H9 (cell line): ENCODE measurements around the gene TNIK. TPM values are rescaled to one million over a fixed set of nuclear protein-coding genes. Genes with fewer than 3 reads are reported as not detected.

ENCODE experiments used
- DNase-seq: peaks from one replicate; pipeline ENCODE4 v3.0.0-alpha.2; 2017
- H2AFZ ChIP-seq: one replicate; pipeline ENCODE4 v1.6.1; 2013; ENCODE audit warnings: mild to moderate bottlenecking, low read length, control low read depth, moderate library complexity
- H2AK5ac ChIP-seq: 2 replicates; pipeline ENCODE4 v1.6.1; 2013; ENCODE audit warnings: low read length, control low read depth, mixed read lengths; ENCODE audit not compliant: insufficient read length
- H2BK120ac ChIP-seq: one replicate; pipeline ENCODE4 v1.6.1; 2013; ENCODE audit warnings: low read depth, mild to moderate bottlenecking, low read length, control low read depth, inconsistent platforms; ENCODE audit not compliant: poor library complexity, severe bottlenecking
- H2BK12ac ChIP-seq: 2 replicates; pipeline ENCODE4 v1.6.1; 2013; ENCODE audit warnings: low read length, control low read depth, mixed read lengths, low read depth; ENCODE audit not compliant: insufficient read length
- H2BK15ac ChIP-seq: 2 replicates; pipeline ENCODE4 v1.6.1; 2013; ENCODE audit warnings: low read depth, low read length, control low read depth
- H2BK20ac ChIP-seq: one replicate; pipeline ENCODE4 v1.6.1; 2013; ENCODE audit warnings: low read depth, mild to moderate bottlenecking, low read length, control low read depth, inconsistent platforms; ENCODE audit not compliant: poor library complexity, severe bottlenecking
- H2BK5ac ChIP-seq: 2 replicates; pipeline ENCODE4 v1.6.1; 2013; ENCODE audit warnings: low read length, control low read depth, mixed read lengths; ENCODE audit not compliant: insufficient read length
- H3K14ac ChIP-seq: 2 replicates; pipeline ENCODE4 v1.6.1; 2013; ENCODE audit warnings: low read length, control low read depth; ENCODE audit not compliant: insufficient read depth
- H3K18ac ChIP-seq: 2 replicates; pipeline ENCODE4 v1.6.1; 2013; ENCODE audit warnings: low read depth, mild to moderate bottlenecking, mixed read lengths, low read length, control low read depth; ENCODE audit not compliant: insufficient read length
- H3K23ac ChIP-seq: 2 replicates; pipeline ENCODE4 v1.6.1; 2013; ENCODE audit warnings: low read length, control low read depth, mixed read lengths, low read depth; ENCODE audit not compliant: insufficient read length
- H3K23me2 ChIP-seq: 2 replicates; pipeline ENCODE4 v1.6.1; 2013; ENCODE audit warnings: low read depth, mild to moderate bottlenecking, mixed read lengths, low read length, control low read depth; ENCODE audit not compliant: insufficient read length, poor library complexity, severe bottlenecking
- H3K27ac ChIP-seq: 2 replicates; pipeline ENCODE4 v1.5.1; 2013; ENCODE audit warnings: low read length, control low read depth, mixed read lengths, low read depth; ENCODE audit not compliant: insufficient read length
- H3K27me3 ChIP-seq: 2 replicates; pipeline ENCODE4 v1.6.1; 2013; ENCODE audit warnings: low read length, control low read depth, inconsistent platforms; ENCODE audit not compliant: insufficient read depth
- H3K4ac ChIP-seq: 2 replicates; pipeline ENCODE4 v1.6.1; 2013; ENCODE audit warnings: low read depth, mild to moderate bottlenecking, control low read depth, inconsistent platforms, low read length, moderate library complexity
- H3K4me1 ChIP-seq: 2 replicates; pipeline ENCODE4 v1.6.1; 2013; ENCODE audit warnings: low read length, control low read depth, inconsistent platforms; ENCODE audit not compliant: insufficient read depth
- H3K4me2 ChIP-seq: 2 replicates; pipeline ENCODE4 v1.6.1; 2013; ENCODE audit warnings: low read length, control low read depth, mixed read lengths; ENCODE audit not compliant: insufficient read length, insufficient read depth
- H3K56ac ChIP-seq: 2 replicates; pipeline ENCODE4 v1.6.1; 2013; ENCODE audit warnings: low read depth, mild to moderate bottlenecking, mixed read lengths, low read length, control low read depth; ENCODE audit not compliant: insufficient read length
- H3K79me1 ChIP-seq: 2 replicates; pipeline ENCODE4 v1.6.1; 2013; ENCODE audit warnings: low read depth, mild to moderate bottlenecking, moderate library complexity, low read length, control low read depth, inconsistent platforms; ENCODE audit not compliant: insufficient read depth, poor library complexity, severe bottlenecking
- H3K79me2 ChIP-seq: 2 replicates; pipeline ENCODE4 v1.6.1; 2013; ENCODE audit warnings: low read length, control low read depth, inconsistent platforms; ENCODE audit not compliant: insufficient read depth
- H3K9ac ChIP-seq: 2 replicates; pipeline ENCODE4 v1.6.1; 2013; ENCODE audit warnings: low read length, control low read depth, mixed read lengths; ENCODE audit not compliant: insufficient read length; ENCODE audit errors: extremely low read depth
- H3K9me3 ChIP-seq: one replicate; pipeline ENCODE4 v1.6.1; 2013; ENCODE audit warnings: low read depth, low read length, inconsistent platforms; ENCODE audit not compliant: control insufficient read depth
- H3T11ph ChIP-seq: one replicate; pipeline ENCODE4 v1.6.1; 2013; ENCODE audit warnings: mild to moderate bottlenecking, low read length, control low read depth, inconsistent platforms
- H4K20me1 ChIP-seq: one replicate; pipeline ENCODE4 v1.6.1; 2013; ENCODE audit not compliant: control insufficient read depth, insufficient read length, insufficient read depth
- H4K5ac ChIP-seq: 2 replicates; pipeline ENCODE4 v1.6.1; 2013; ENCODE audit warnings: low read depth, mild to moderate bottlenecking, mixed read lengths, low read length, control low read depth; ENCODE audit not compliant: insufficient read length
- H4K8ac ChIP-seq: replicated peaks from 2 replicates; pipeline ENCODE4 v1.6.1; 2013; ENCODE audit warnings: low read length, control low read depth, mixed read lengths, low read depth; ENCODE audit not compliant: insufficient read length
- H4K91ac ChIP-seq: 2 replicates; pipeline ENCODE4 v1.6.1; 2013; ENCODE audit warnings: low read depth, mild to moderate bottlenecking, moderate library complexity, mixed read lengths, low read length, control low read depth; ENCODE audit not compliant: insufficient read length
- H3K27ac Mint-ChIP-seq, 3 experiments: 2 replicates in 2 of 3; 3 replicates in 1 of 3; pipeline ENCODE4 v1.8.0; 2020 to 2021; ENCODE audit warnings: mixed read lengths in 3 of 3, mild to moderate bottlenecking in 1 of 3, moderate library complexity in 1 of 3
- H3K27me3 Mint-ChIP-seq: 2 replicates; pipeline ENCODE4 v1.8.0; 2021; ENCODE audit warnings: low read depth, mild to moderate bottlenecking, moderate library complexity, mixed read lengths
- H3K36me3 Mint-ChIP-seq, 3 experiments: 2 replicates in 2 of 3; 3 replicates in 1 of 3; pipeline ENCODE4 v1.8.0; 2020 to 2021; ENCODE audit warnings: low read depth in 3 of 3, mixed read lengths in 3 of 3; ENCODE audit not compliant: insufficient read depth in 1 of 3
- H3K4me1 Mint-ChIP-seq, 2 experiments: 2 replicates each; pipeline ENCODE4 v1.8.0; 2020; ENCODE audit warnings: mixed read lengths in 2 of 2
- H3K4me3 Mint-ChIP-seq, 2 experiments: 2 replicates in 1 of 2; 3 replicates in 1 of 2; pipeline ENCODE4 v1.8.0; 2020 to 2021; ENCODE audit warnings: mild to moderate bottlenecking in 2 of 2, mixed read lengths in 2 of 2, moderate library complexity in 1 of 2
- H3K9me3 Mint-ChIP-seq, 2 experiments: 2 replicates in 1 of 2; 3 replicates in 1 of 2; pipeline ENCODE4 v1.8.0; 2020; ENCODE audit warnings: mild to moderate bottlenecking in 2 of 2, mixed read lengths in 2 of 2, moderate library complexity in 1 of 2
- WGBS: extraction: QIAGEN DNeasy Blood & Tissue Kit; methylation state at CpG from one replicate; pipeline ENCODE4 v1.1.7; 2013; ENCODE audit warnings: missing lambda C conversion rate, low lambda C conversion rate, mixed read lengths; ENCODE audit not compliant: insufficient read length; ENCODE audit errors: extremely low coverage; 5-methylcytosine and 5-hydroxymethylcytosine counted together
- total RNA-seq: library from RNA; stranded (reverse); gene quantifications from 2 replicates; pipeline ENCODE4 v1.2.1, GENCODE V29; 2021
- TF ChIP-seq, protein P1 (sequence below): fragments of 200-600 bp; sonication (generic); conservative IDR thresholded peaks from 3 replicates; pipeline ENCODE4 v1.8.0; 2021; ENCODE audit warnings: antibody characterized with exemption, mild to moderate bottlenecking

Gene TNIK
- total RNA-seq, 1 experiment from 2014 or later, result 15.9 TPM

DNA sequence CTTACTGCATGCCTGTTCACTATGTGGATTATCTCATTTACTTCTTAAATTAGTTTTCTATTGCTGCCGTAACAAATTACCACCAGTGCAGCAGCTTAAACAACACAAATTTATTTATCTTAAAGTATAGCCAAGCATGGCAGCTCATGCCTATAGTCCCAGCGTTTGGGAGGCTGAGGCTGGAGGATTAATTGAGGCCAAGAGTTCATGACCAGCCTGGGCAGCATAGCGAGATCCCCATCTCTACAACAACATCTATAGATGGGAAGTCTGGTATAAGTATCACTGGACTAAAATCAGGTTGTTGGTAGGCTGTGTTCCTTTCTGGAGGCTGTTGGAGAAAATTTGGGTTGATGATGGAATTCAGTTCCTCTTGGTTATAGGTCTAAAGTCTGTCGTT is 438.8 kb downstream of the TNIK start:
- Histone ChIP-seq H3K23ac (no peak overlapping the region), H3K9ac (no peak overlapping the region), H3K4ac (no peak overlapping the region), H2BK5ac (no peak overlapping the region), H3K27ac (no peak overlapping the region), H3K4me1 (no peaks in the 10 kb centered on the region), H2BK120ac (no peak overlapping the region), H3K27me3 (no peaks in the 10 kb centered on the region), H4K8ac (no peak overlapping the region), H4K20me1 (no peaks in the 10 kb centered on the region), H3K4me2 (no peak overlapping the region), H4K5ac (no peak overlapping the region), H3K79me1 (no peaks in the 10 kb centered on the region), H3K14ac (no peak overlapping the region), H2BK12ac (no peak overlapping the region), H2AFZ (no peak overlapping the region), H3K79me2 (no peaks in the 10 kb centered on the region), H2BK15ac (no peak overlapping the region), H3K9me3 (no peaks in the 10 kb centered on the region), H3K18ac (no peak overlapping the region), H4K91ac (no peak overlapping the region), H2AK5ac (no peak overlapping the region), H3K23me2 (no peaks in the 10 kb centered on the region), H2BK20ac (no peak overlapping the region), H3T11ph (no peak overlapping the region), H3K56ac (no peak overlapping the region)
- TF ChIP-seq, protein P1, sequence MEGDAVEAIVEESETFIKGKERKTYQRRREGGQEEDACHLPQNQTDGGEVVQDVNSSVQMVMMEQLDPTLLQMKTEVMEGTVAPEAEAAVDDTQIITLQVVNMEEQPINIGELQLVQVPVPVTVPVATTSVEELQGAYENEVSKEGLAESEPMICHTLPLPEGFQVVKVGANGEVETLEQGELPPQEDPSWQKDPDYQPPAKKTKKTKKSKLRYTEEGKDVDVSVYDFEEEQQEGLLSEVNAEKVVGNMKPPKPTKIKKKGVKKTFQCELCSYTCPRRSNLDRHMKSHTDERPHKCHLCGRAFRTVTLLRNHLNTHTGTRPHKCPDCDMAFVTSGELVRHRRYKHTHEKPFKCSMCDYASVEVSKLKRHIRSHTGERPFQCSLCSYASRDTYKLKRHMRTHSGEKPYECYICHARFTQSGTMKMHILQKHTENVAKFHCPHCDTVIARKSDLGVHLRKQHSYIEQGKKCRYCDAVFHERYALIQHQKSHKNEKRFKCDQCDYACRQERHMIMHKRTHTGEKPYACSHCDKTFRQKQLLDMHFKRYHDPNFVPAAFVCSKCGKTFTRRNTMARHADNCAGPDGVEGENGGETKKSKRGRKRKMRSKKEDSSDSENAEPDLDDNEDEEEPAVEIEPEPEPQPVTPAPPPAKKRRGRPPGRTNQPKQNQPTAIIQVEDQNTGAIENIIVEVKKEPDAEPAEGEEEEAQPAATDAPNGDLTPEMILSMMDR, result no peak
- no peaks in the 10 kb centered on the region for H3K27me3 Mint-ChIP-seq
- no peaks in the 10 kb centered on the region for H3K36me3 Mint-ChIP-seq
- no peaks in the 10 kb centered on the region for H3K9me3 Mint-ChIP-seq
- H3K4me3 Mint-ChIP-seq, result no peak overlapping the region
- WGBS, result no CpG with 5 or more reads among the region's 4 CpGs
- H3K4me1 Mint-ChIP-seq, result no peaks in the 10 kb centered on the region
- H3K27ac Mint-ChIP-seq, result no peak overlapping the region
- DNase-seq, result no peak
